Activated CD8-positive, alpha-beta memory T cell treated with anti-CD3 and anti-CD28 coated beads for 48 hours (primary cell): ENCODE results near the gene KIAA1958.

Experiments
- DNase-seq, 3 experiments: peaks; one replicate each; pipeline ENCODE4 v3.0.0-alpha.2; 2020; ENCODE audit warnings: low read depth in 2 of 3, low spot score in 2 of 3

KIAA1958 gene

GRCh38 chr9:112486221-112487007, at the start of gene KIAA1958:
Gene KIAA1958 (plus strand): TSS chr9:112486827. CDS start chr9:112574081, 87,254 bp downstream.
- DNase-seq = peak; percentile 56 to 74 (median 62)

GRCh38 chr9:112437406-112437805, 49.2 kb upstream of the KIAA1958 start:
- no peak for DNase-seq

- no peak for DNase-seq
Measured at GRCh38 chr9:112439171-112439570, 47.5 kb upstream of the KIAA1958 start.

GRCh38 chr9:112439825-112440224, 46.8 kb upstream of the KIAA1958 start:
- DNase-seq = no peak

- no peak for DNase-seq
Measured at GRCh38 chr9:112443200-112443599, 43.4 kb upstream of the KIAA1958 start.

- DNase-seq = no peak
Measured at GRCh38 chr9:112443636-112444035, 43.0 kb upstream of the KIAA1958 start.

- DNase-seq = no peak
Measured at GRCh38 chr9:112445196-112445595, 41.4 kb upstream of the KIAA1958 start.

GRCh38 chr9:112446080-112446479, 40.5 kb upstream of the KIAA1958 start:
- DNase-seq = no peak

GRCh38 chr9:112446526-112446925, 40.1 kb upstream of the KIAA1958 start:
- DNase-seq = no peak

GRCh38 chr9:112447283-112447761, 39.3 kb upstream of the KIAA1958 start:
- no peak for DNase-seq

GRCh38 chr9:112462855-112463254, 23.8 kb upstream of the KIAA1958 start:
- DNase-seq = no peak

GRCh38 chr9:112465352-112465751, 21.3 kb upstream of the KIAA1958 start:
- DNase-seq = no peak

- DNase-seq = no peak
Measured at GRCh38 chr9:112472996-112473395, 13.6 kb upstream of the KIAA1958 start.

GRCh38 chr9:112473986-112474385, 12.6 kb upstream of the KIAA1958 start:
- DNase-seq = no peak

GRCh38 chr9:112475318-112475717, 11.3 kb upstream of the KIAA1958 start:
- DNase-seq = no peak

- no peak for DNase-seq
Measured at GRCh38 chr9:112477330-112477729, 9.3 kb upstream of the KIAA1958 start.

GRCh38 chr9:112479221-112479620, 7.4 kb upstream of the KIAA1958 start:
- DNase-seq = no peak

GRCh38 chr9:112484607-112485006, 2.0 kb upstream of the KIAA1958 start:
- no peak for DNase-seq

GRCh38 chr9:112485574-112485973, 1.1 kb upstream of the KIAA1958 start:
- DNase-seq = no peak

- peak; percentile 16 to 24 (median 18) for DNase-seq
Measured at GRCh38 chr9:112487008-112487798, 576 bp downstream of the KIAA1958 start.

- DNase-seq = no peak
Measured at GRCh38 chr9:112487799-112488340, 1.2 kb downstream of the KIAA1958 start.

GRCh38 chr9:112489039-112489546, 2.5 kb downstream of the KIAA1958 start:
- no peak for DNase-seq
